ENCODE results near the gene LINC00632.

GRCh38 chrX:140712413-140713173, 3.0 kb downstream of the LINC00632 start:
- TF ChIP-seq CTCF (IDR thresholded peaks at IDR 0.05) (no peak), POLR2A (IDR thresholded peaks at IDR 0.05) (no peak)
